ENCODE results near the gene POU2F3.

- TF ChIP-seq, protein P1, sequence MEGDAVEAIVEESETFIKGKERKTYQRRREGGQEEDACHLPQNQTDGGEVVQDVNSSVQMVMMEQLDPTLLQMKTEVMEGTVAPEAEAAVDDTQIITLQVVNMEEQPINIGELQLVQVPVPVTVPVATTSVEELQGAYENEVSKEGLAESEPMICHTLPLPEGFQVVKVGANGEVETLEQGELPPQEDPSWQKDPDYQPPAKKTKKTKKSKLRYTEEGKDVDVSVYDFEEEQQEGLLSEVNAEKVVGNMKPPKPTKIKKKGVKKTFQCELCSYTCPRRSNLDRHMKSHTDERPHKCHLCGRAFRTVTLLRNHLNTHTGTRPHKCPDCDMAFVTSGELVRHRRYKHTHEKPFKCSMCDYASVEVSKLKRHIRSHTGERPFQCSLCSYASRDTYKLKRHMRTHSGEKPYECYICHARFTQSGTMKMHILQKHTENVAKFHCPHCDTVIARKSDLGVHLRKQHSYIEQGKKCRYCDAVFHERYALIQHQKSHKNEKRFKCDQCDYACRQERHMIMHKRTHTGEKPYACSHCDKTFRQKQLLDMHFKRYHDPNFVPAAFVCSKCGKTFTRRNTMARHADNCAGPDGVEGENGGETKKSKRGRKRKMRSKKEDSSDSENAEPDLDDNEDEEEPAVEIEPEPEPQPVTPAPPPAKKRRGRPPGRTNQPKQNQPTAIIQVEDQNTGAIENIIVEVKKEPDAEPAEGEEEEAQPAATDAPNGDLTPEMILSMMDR (IDR thresholded peaks at IDR 0.05): no peak
- TF ChIP-seq POLR2A (IDR thresholded peaks at IDR 0.05) (no peak), POLR2AphosphoS5 (IDR thresholded peaks at IDR 0.05) (no peak)
These were observed 23.4 kb upstream of the POU2F3 start for GRCh38 chr11:120216426-120217102.
